ENCODE results near the gene CPXM1.

- TF ChIP-seq, protein P1, sequence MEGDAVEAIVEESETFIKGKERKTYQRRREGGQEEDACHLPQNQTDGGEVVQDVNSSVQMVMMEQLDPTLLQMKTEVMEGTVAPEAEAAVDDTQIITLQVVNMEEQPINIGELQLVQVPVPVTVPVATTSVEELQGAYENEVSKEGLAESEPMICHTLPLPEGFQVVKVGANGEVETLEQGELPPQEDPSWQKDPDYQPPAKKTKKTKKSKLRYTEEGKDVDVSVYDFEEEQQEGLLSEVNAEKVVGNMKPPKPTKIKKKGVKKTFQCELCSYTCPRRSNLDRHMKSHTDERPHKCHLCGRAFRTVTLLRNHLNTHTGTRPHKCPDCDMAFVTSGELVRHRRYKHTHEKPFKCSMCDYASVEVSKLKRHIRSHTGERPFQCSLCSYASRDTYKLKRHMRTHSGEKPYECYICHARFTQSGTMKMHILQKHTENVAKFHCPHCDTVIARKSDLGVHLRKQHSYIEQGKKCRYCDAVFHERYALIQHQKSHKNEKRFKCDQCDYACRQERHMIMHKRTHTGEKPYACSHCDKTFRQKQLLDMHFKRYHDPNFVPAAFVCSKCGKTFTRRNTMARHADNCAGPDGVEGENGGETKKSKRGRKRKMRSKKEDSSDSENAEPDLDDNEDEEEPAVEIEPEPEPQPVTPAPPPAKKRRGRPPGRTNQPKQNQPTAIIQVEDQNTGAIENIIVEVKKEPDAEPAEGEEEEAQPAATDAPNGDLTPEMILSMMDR (IDR thresholded peaks at IDR 0.05 in 2 of 3, conservative IDR thresholded peaks at IDR 0.05 in 1 of 3; ENCODE audit: control insufficient read depth in 2 of 3, extremely low read depth in 1 of 3, insufficient read depth in 1 of 3, low read depth in 3 of 3, low read length in 3 of 3): no peak
- TF ChIP-seq BACH1 (IDR thresholded peaks at IDR 0.05; ENCODE audit: borderline replicate concordance) (no peak), TCF7 (IDR thresholded peaks at IDR 0.05; ENCODE audit: borderline replicate concordance) (no peak), POLR2A (IDR thresholded peaks at IDR 0.05; ENCODE audit: low read depth, low read length) (no peak), BMI1 (IDR thresholded peaks at IDR 0.05; ENCODE audit: borderline replicate concordance) (no peak), RAD21 (IDR thresholded peaks at IDR 0.05; ENCODE audit: insufficient read depth, low read depth, low read length) (no peak), BRCA1 (IDR thresholded peaks at IDR 0.05; ENCODE audit: low read depth, low read length) (no peak), EGR1 (IDR thresholded peaks at IDR 0.05; ENCODE audit: borderline replicate concordance in 1 of 2, low read depth in 2 of 2, low read length in 2 of 2) (no peak)
- TF ChIP-seq, protein P2, sequence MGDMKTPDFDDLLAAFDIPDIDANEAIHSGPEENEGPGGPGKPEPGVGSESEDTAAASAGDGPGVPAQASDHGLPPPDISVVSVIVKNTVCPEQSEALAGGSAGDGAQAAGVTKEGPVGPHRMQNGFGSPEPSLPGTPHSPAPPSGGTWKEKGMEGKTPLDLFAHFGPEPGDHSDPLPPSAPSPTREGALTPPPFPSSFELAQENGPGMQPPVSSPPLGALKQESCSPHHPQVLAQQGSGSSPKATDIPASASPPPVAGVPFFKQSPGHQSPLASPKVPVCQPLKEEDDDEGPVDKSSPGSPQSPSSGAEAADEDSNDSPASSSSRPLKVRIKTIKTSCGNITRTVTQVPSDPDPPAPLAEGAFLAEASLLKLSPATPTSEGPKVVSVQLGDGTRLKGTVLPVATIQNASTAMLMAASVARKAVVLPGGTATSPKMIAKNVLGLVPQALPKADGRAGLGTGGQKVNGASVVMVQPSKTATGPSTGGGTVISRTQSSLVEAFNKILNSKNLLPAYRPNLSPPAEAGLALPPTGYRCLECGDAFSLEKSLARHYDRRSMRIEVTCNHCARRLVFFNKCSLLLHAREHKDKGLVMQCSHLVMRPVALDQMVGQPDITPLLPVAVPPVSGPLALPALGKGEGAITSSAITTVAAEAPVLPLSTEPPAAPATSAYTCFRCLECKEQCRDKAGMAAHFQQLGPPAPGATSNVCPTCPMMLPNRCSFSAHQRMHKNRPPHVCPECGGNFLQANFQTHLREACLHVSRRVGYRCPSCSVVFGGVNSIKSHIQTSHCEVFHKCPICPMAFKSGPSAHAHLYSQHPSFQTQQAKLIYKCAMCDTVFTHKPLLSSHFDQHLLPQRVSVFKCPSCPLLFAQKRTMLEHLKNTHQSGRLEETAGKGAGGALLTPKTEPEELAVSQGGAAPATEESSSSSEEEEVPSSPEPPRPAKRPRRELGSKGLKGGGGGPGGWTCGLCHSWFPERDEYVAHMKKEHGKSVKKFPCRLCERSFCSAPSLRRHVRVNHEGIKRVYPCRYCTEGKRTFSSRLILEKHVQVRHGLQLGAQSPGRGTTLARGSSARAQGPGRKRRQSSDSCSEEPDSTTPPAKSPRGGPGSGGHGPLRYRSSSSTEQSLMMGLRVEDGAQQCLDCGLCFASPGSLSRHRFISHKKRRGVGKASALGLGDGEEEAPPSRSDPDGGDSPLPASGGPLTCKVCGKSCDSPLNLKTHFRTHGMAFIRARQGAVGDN (IDR thresholded peaks at IDR 0.05): no peak
Observed at GRCh38 chr20:2745936-2746635, 54.3 kb downstream of the CPXM1 start.
